GM12874 (cell line): Measurements from ENCODE around the gene TGM3.

Experiments
- CTCF ChIP-seq: IDR thresholded peaks from 2 replicates; pipeline ENCODE4 v1.5.1; 2011; ENCODE audit warnings: low read depth, mild to moderate bottlenecking, control low read depth, low read length, moderate library complexity; ENCODE audit not compliant: insufficient read depth

Gene TGM3

GRCh38 chr20:2331106-2331505 lies 35.3 kb downstream of the TGM3 start:
- no peak for TF ChIP-seq CTCF

- no peak for TF ChIP-seq CTCF
Observed at GRCh38 chr20:2331901-2332565, 36.2 kb downstream of the TGM3 start.

- TF ChIP-seq CTCF = no peak
Observed at GRCh38 chr20:2332711-2333110, 36.9 kb downstream of the TGM3 start.

- no peak for TF ChIP-seq CTCF
Observed at GRCh38 chr20:2333821-2334220, 38.0 kb downstream of the TGM3 start.

GRCh38 chr20:2335096-2335870 lies 39.5 kb downstream of the TGM3 start:
- no peak for TF ChIP-seq CTCF

- TF ChIP-seq CTCF = no peak
Observed at GRCh38 chr20:2336471-2336870, 40.7 kb downstream of the TGM3 start.

GRCh38 chr20:2337142-2337541 lies 41.3 kb downstream of the TGM3 start:
- no peak for TF ChIP-seq CTCF
